Peyer's patch (tissue), 4 donors: ENCODE results near the gene DAPP1.

Experiments
- CTCF ChIP-seq, 6 experiments: fragments of 450-650 bp in 4 of 6; fragments of 200-600 bp in 2 of 6; sonication (generic) in 1 of 6; IDR thresholded peaks; one replicate each; pipeline ENCODE4 v1.5.1; 2017 to 2019; ENCODE audit warnings: antibody characterized with exemption in 6 of 6, mild to moderate bottlenecking in 3 of 6, moderate library complexity in 1 of 6
- POLR2A ChIP-seq, 2 donors: fragments of 450-650 bp; IDR thresholded peaks; one replicate each; pipeline ENCODE4 v1.5.1; 2017; ENCODE audit warnings: antibody characterized with exemption in 2 of 2, mild to moderate bottlenecking in 2 of 2, moderate library complexity in 2 of 2

- TF ChIP-seq CTCF (IDR thresholded peaks at IDR 0.05), result no peak
- TF ChIP-seq POLR2A (IDR thresholded peaks at IDR 0.05), result no peak
These were observed 10.1 kb upstream of the DAPP1 start for GRCh38 chr4:99806545-99806944.
